HG03139 (cell line): Measurements from ENCODE around the gene KLF11.
A peak's percentile ranks its signal among the peaks of the same experiment; 100 is the strongest.
"Not testable (repeated sequence)": the region's sequence is repeated elsewhere in the genome, so short reads cannot be mapped to it uniquely, and the experiment has no call there.

Source experiments
- ATAC-seq: cut with Tn5 transposase; IDR thresholded peaks from one replicate; pipeline ENCODE4 v1.9.1; 2021; ENCODE audit not compliant: unreplicated experiment

Gene KLF11

GRCh38 chr2:10022966-10023662 lies 20.2 kb upstream of the KLF11 start:
- no peak for ATAC-seq

- ATAC-seq: no peak
These were observed 16.3 kb upstream of the KLF11 start for GRCh38 chr2:10026940-10027569.

DNA sequence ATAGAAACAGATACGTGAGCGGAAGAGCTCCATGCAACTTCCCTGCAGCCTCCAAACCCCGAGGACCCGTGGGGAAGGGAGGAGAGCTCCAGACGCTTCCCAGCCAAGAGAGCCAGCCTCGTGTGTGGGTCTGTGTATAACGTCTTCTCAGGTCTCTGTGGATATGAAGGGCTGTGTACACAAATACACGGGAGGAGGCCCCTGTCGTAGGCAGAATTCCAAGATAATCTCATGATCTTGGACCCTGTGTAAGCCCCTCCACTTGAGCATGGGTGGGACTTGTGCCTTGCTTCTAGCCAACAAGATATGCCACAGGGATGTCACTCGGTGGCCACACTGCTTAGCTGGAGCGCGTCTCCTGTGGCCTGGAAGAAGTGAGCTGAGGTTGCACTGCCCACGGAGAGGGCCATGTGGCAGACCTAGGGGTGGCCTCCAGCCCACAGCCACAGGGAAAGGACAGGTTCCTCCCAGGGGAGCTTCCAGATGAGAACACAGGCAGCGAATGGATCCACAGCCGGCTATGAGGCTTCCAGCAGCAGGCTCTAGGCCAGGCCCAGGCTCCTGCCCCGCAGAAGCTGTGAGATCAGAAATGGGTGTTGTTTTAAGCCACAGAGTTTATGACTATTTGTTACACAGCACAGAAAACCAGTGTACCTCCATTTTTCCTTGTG lies 15.6 kb upstream of the KLF11 start:
- ATAC-seq: no peak

DNA sequence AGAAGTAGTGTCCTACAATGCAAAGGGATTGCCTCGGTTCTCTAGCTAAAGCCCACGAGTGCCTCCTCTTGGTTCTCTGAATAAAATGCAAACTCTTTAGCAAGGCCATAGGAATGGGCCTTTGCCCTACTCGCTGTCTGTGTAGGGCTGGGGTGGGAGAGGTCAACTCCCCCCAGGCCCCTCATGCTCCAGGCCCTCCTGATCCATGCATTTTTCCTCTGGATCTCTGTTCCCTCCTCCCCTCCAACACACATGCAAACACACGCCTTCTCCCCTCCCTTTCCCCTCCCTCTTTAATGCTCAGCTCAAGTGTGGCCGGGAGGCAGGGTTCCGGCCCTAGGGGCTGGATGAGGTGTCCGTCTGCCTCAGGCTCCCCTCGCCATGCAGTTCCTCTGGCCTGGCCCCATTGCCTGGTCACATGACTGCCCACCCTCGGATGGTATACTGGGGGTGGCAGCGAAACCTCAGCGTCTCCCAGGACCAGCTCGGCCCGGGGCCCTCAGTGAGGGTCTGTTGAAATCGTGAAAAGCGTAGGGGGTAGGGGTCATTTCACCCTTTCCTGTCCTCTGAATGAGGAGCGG lies 14.9 kb upstream of the KLF11 start:
- no peak for ATAC-seq

DNA sequence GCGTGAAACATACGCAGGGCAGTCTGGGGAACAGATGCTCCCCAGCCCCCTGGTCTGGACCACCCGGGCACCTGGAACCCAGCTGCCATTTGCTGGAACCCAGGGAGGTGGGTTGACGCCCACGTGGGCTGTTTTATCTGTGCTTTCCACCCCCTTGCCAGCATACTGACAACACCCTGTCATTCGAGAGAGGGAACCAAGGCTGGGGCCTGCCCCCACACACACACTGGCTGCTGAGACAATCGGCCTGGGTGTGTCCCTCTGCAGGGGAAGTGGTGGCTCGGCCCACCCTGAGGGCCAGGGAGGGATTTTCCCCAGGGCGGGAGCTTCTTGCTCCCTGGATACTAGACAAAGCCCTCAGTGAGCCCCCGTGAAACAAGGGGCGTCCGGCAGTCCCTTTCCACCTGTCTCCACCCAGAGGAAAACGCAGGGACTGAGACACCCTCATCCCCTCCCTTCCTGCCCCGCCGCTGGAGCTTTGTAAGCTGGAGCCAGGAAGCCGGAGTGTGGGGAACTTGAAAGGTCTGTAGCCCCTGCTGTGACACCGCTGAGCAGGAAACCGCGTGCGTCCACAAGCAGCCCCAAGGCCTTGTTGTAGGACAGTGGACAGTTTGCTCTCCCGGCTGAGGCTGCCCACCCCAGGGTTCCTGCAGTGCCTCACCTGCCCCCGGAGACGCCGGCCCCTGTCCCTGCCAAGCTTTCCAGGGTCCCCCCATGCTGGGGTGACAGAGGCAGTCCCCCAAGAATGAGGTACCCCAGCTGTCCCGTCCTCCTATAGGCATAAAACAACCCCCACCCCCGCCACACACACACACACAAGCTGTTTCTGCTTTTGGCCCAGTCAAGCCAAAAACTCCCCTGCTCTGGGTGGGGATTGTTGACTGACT lies 14.1 kb upstream of the KLF11 start:
- ATAC-seq: peak; percentile 67

DNA sequence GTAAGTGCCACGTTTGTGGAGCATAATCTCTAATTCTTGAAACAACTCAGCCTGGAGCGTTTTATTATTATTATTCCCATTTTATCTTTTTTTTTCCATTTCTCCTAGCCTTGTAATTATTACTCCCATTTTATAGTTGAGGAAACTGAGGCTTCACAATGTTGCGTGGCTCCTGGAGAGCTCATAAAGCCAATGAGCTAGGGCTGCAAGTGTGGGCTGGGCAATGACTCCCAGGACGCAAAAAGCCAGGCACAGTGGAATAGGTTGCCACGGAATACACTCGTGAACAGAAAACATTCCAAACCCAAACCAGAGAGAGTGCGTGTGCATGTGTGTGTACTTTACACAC lies 13.5 kb upstream of the KLF11 start:
- no peak for ATAC-seq

GRCh38 chr2:10030311-10030736 lies 13.0 kb upstream of the KLF11 start:
- no peak for ATAC-seq

DNA sequence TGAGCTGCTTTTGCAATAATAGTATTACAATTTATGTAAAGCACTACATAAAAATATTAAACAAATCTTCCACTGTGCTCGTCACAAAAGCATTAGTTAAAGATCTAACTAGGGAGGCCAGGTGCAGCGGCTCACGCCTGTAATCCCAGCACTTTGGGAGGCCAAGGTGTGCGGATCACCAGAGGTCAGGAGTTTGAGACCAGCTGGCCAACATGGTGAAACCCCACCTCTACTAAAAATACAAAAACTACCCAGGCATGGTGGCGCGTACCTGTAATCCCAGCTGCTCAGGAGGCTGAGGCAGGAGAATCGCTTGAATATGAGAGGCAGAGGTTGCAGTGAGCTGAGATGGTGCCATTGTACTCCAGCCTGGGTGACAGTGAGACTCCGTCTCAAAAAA lies 12.6 kb upstream of the KLF11 start:
- not testable (repeated sequence) for ATAC-seq

DNA sequence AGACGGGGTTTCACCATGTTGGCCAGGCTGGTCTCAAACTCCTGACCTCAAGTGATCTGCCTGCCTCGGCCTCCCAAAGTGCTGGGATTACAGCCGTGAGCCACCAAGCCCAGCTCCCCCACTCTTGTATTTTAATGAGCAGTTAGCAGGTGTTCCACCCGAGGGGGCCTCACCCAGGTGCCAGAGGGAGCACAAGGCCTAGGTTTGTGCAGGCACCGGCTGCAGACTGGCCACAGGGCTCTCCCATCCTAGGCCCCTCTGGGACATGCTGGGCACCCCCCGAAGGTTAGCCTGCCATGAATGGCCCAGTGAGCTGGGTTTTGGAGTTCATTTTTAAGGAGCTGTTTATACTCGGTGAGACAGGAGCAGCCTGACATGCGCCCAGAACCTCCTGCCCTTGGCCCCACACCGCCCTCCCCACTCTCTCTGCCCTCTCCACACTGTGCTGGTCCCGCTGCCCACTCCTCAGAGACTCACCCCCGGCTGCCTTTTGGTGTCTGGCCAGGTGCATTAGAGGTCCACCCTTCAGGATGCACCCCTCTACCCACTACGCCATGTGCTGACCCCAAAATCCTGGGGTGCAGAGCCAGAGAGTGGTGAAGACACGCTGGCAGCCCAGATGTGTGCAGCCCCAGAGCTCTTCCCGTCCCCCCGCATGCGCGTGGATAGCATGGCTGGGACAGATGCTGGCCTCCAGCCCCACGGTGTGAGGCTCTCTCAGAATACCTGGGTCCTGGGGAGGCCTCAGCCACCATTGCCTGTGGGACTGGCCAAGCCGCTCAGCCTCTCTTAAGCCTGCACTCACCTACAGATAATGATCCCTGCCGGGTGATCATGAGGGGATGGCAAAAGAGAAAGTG lies 11.2 kb upstream of the KLF11 start:
- no peak for ATAC-seq

DNA sequence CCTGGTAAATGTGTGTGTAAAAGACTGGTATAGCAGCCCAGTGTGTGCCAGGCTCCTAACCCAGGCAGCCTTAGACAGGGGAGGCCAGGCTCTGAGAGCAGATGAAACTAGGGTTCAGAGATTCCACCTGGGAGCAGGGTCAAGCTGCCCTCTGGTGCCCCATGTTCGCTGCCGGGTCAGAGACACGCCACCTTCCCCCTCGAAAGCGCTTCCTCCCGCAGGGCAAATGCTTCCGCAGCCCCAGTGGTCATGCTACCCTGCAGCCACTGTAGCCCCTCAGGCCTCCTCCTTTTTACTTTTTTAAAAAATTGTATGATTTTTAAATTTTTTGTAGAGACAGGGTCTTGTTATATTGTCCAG lies 10.6 kb upstream of the KLF11 start:
- ATAC-seq: no peak

GRCh38 chr2:10033251-10034006 lies 9.9 kb upstream of the KLF11 start:
- ATAC-seq: no peak

- no peak for ATAC-seq
These were observed 8.9 kb upstream of the KLF11 start for GRCh38 chr2:10034333-10035052.

GRCh38 chr2:10035053-10035422 lies 8.3 kb upstream of the KLF11 start:
- no peak for ATAC-seq

GRCh38 chr2:10035633-10036032 lies 7.7 kb upstream of the KLF11 start:
- no peak for ATAC-seq

DNA sequence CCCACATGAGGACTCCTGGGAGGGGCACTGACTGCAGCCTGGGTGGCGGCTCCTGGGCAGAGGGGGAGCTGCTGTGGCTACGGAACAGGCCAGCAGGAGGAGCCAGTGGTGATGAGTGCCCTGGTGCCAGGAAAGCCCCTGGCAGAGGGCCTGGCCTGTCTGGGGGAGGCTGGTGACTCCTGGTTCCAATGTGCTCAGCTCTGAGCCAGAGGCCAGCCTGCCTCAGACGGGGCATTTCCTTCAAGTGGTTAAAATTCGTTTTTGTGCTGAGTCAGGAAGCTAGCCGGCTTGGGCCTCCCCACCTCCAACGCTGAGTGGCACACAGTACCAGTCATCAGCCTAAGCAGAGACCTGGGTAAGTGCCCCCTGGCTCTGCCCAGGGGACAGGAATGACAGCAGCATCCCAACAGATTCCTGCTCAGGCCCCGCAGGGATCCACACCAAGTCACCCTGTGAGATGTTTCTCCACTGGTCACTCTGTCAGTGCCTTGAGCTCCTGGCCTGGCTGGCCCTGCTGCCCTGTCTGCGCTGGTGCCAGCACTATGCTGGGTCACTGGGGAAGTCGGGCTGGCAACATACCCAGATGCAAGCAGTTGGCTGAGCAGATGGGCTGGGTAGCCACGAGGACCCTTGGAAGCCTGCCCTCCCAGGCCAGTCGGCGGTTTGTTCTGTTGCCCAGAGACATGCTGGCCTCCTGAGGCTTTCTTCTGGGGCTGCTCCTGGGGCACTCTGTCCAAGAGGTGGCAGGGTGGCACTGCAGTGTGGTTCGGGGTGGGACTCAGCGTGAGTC lies 7.1 kb upstream of the KLF11 start:
- ATAC-seq: no peak

- ATAC-seq: no peak
These were observed 5.2 kb upstream of the KLF11 start for GRCh38 chr2:10038123-10038522.

- no peak for ATAC-seq
These were observed 4.6 kb upstream of the KLF11 start for GRCh38 chr2:10038716-10039115.
